PC-3 (cell line): Measurements from ENCODE around the gene C6orf89. TPM values are rescaled to one million over a fixed set of nuclear protein-coding genes. Genes with fewer than 3 reads are reported as not detected.

Experiments used
- ATAC-seq: fragments of 200-7000 bp; cut with Tn5 transposase; 2 replicates; pipeline ENCODE4 v1.9.1; 2020; ENCODE audit warnings: mild to moderate bottlenecking, moderate library complexity
- BruUV-seq: library from RNA; stranded (reverse); fragments of 400-500 nt; replicated peaks from 2 replicates; lab custom pipeline; 2021; lab: Mats Ljungman, UMichigan
- CTCF ChIA-PET: fragments of 300-600 bp; sonication (Branson Sonifier 250); formaldehyde crosslinking; loops from one replicate; lab custom pipeline; 2022; ENCODE audit warnings: antibody characterized with exemption; lab: Charles Lee
- POLR2A ChIA-PET: fragments of 300-600 bp; sonication (Branson Sonifier 250); formaldehyde crosslinking; loops from one replicate; lab custom pipeline; 2022; ENCODE audit warnings: antibody characterized with exemption; ENCODE audit not compliant: unreplicated experiment; lab: Charles Lee
- DNase-seq: peaks from one replicate; pipeline ENCODE4 v3.0.0-alpha.2; 2015
- H2AFZ ChIP-seq: fragments of 300-600 bp; sonication (generic); 2 replicates; pipeline ENCODE4 v1.6.0; 2016; ENCODE audit warnings: antibody characterized with exemption, low read length
- H3F3A ChIP-seq: fragments of 300-600 bp; sonication (generic); one replicate; pipeline ENCODE4 v1.6.0; 2017; ENCODE audit warnings: antibody characterized with exemption, low read length, control low read depth, mild to moderate bottlenecking; ENCODE audit not compliant: unreplicated experiment
- H3K27ac ChIP-seq: fragments of 300-600 bp; sonication (generic); 2 replicates; pipeline ENCODE4 v1.5.1; 2016; ENCODE audit warnings: mild to moderate bottlenecking, low read length
- H3K27me3 ChIP-seq: fragments of 300-600 bp; sonication (generic); 2 replicates; pipeline ENCODE4 v1.6.1; 2016; ENCODE audit warnings: low read length, mixed read lengths
- H3K36me3 ChIP-seq: fragments of 300-600 bp; sonication (generic); 2 replicates; pipeline ENCODE4 v1.6.1; 2016; ENCODE audit warnings: low read depth, mixed run types, low read length, mixed read lengths
- H3K4me1 ChIP-seq: fragments of 300-600 bp; sonication (generic); 2 replicates; pipeline ENCODE4 v1.5.1; 2016; ENCODE audit warnings: low read length; ENCODE audit not compliant: insufficient read depth
- H3K4me2 ChIP-seq: fragments of 300-600 bp; sonication (generic); 2 replicates; pipeline ENCODE4 v1.6.0; 2016; ENCODE audit warnings: low read length
- H3K4me3 ChIP-seq: fragments of 300-600 bp; sonication (generic); 2 replicates; pipeline ENCODE4 v1.5.1; 2016; ENCODE audit warnings: mild to moderate bottlenecking, low read length, mixed read lengths
- H3K79me2 ChIP-seq: fragments of 300-600 bp; sonication (generic); 2 replicates; pipeline ENCODE4 v1.6.1; 2017; ENCODE audit warnings: low read length, mixed read lengths
- H3K9ac ChIP-seq: fragments of 300-600 bp; sonication (generic); 2 replicates; pipeline ENCODE4 v1.6.0; 2016; ENCODE audit warnings: mild to moderate bottlenecking, low read length
- H3K9me2 ChIP-seq: fragments of 300-600 bp; sonication (generic); replicated peaks from 2 replicates; pipeline ENCODE4 v1.6.1; 2016; ENCODE audit warnings: mixed run types, low read length, mixed read lengths
- H3K9me3 ChIP-seq: fragments of 300-600 bp; sonication (generic); 2 replicates; pipeline ENCODE4 v1.6.1; 2016; ENCODE audit warnings: low read length, mixed read lengths
- H4K20me1 ChIP-seq: fragments of 300-600 bp; sonication (generic); 2 replicates; pipeline ENCODE4 v1.6.1; 2016; ENCODE audit warnings: low read length, mixed read lengths
- CTCF ChIP-seq: fragments of 300-600 bp; sonication (generic); conservative IDR thresholded peaks from 2 replicates; pipeline ENCODE4 v1.5.1; 2017; ENCODE audit warnings: antibody characterized with exemption, low read depth, mild to moderate bottlenecking, low read length
- EZH2 ChIP-seq: fragments of 300-600 bp; sonication (generic); IDR thresholded peaks from one replicate; pipeline ENCODE4 v1.6.1; 2017; ENCODE audit warnings: antibody characterized with exemption, mild to moderate bottlenecking, low read length; ENCODE audit not compliant: unreplicated experiment
- EZH2phosphoT487 ChIP-seq: fragments of 300-600 bp; sonication (generic); IDR thresholded peaks from 2 replicates; pipeline ENCODE4 v1.6.1; 2018; ENCODE audit warnings: mild to moderate bottlenecking, antibody characterized with exemption, low read length, borderline replicate concordance
- intact Hi-C: fragments of 100-400 bp; cut with micrococcal nuclease; formaldehyde crosslinking; loops from 2 replicates; pipeline ENCODE4 v1.9.0; 2023
- total RNA-seq: library from RNA; depleted of rRNA; stranded (reverse); fragments of >200 nt; gene quantifications from 2 replicates; pipeline ENCODE4 v1.2.3, GENCODE V29; 2014

The C6orf89 gene
- total RNA-seq, 1 experiment from 2014 or later: 27.8 TPM

- H3K27ac ChIP-seq: no peak overlapping the region
- H2AFZ ChIP-seq: no peak overlapping the region
- no peaks in the 10 kb centered on the region for H3F3A ChIP-seq
- no peaks in the 10 kb centered on the region for H3K9me3 ChIP-seq
- peaks cover 3% of the 10 kb centered on the region; the same call in 1 of the 2 replicates for H3K79me2 ChIP-seq
- H3K4me2 ChIP-seq: no peak overlapping the region
- H4K20me1 ChIP-seq: no peaks in the 10 kb centered on the region
- ChIA-PET POLR2A (no interaction called here), CTCF (no interaction called here)
- no peaks in the 10 kb centered on the region for H3K9me2 ChIP-seq
- no peak for ATAC-seq
- no peaks in the 10 kb centered on the region for H3K27me3 ChIP-seq
- H3K9ac ChIP-seq: no peak overlapping the region
- H3K4me3 ChIP-seq: no peak overlapping the region
- TF ChIP-seq EZH2: no peak
- TF ChIP-seq CTCF: no peak
- TF ChIP-seq EZH2phosphoT487: no peak
- no TSS peak for BruUV-seq
- no peak for DNase-seq
- no peaks in the 10 kb centered on the region; the same call in 1 of the 2 replicates for H3K36me3 ChIP-seq
- no peaks in the 10 kb centered on the region for H3K4me1 ChIP-seq
- intact Hi-C loops: no loop called here
These were observed 8.5 kb downstream of the C6orf89 start for GRCh38 chr6:36893976-36894932.

GRCh38 chr6:36897609-36898008, 11.9 kb downstream of the C6orf89 start:
- intact Hi-C loops: loop anchor here (1.0 kb wide), 1 partner anchor 121 kb away; no protein-coding TSS in a partner anchor
- Histone ChIP-seq H3K4me3 (no peak overlapping the region), H3K9me3 (no peaks in the 10 kb centered on the region), H4K20me1 (no peaks in the 10 kb centered on the region), H3K36me3 (peaks cover 5% of the 10 kb centered on the region; the same call in 1 of the 2 replicates), H3K4me2 (no peak overlapping the region), H3F3A (no peaks in the 10 kb centered on the region), H3K27ac (no peak overlapping the region), H3K9ac (no peak overlapping the region), H3K4me1 (no peaks in the 10 kb centered on the region), H3K27me3 (no peaks in the 10 kb centered on the region), H3K79me2 (no peaks in the 10 kb centered on the region), H2AFZ (no peak overlapping the region), H3K9me2 (no peaks in the 10 kb centered on the region)
- peak; percentile 77 for ATAC-seq
- peak; percentile 62 for DNase-seq
- POLR2A ChIA-PET: no interaction called here
- TF ChIP-seq CTCF: peak; percentile 67
- TF ChIP-seq EZH2phosphoT487: no peak
- BruUV-seq: no TSS peak
- CTCF ChIA-PET: no interaction called here
